ENCODE results near the gene ADAMTS8.

Gene ADAMTS8

GRCh38 chr11:130436171-130436570 lies 7.8 kb upstream of the ADAMTS8 start:
- no peak for DNase-seq

- DNase-seq, result no peak
Observed at GRCh38 chr11:130435671-130436070, 7.3 kb upstream of the ADAMTS8 start.

GRCh38 chr11:130434521-130435223 lies 6.3 kb upstream of the ADAMTS8 start:
- DNase-seq, result peak; percentile 88

GRCh38 chr11:130433357-130433756 lies 4.9 kb upstream of the ADAMTS8 start:
- DNase-seq, result no peak

DNA sequence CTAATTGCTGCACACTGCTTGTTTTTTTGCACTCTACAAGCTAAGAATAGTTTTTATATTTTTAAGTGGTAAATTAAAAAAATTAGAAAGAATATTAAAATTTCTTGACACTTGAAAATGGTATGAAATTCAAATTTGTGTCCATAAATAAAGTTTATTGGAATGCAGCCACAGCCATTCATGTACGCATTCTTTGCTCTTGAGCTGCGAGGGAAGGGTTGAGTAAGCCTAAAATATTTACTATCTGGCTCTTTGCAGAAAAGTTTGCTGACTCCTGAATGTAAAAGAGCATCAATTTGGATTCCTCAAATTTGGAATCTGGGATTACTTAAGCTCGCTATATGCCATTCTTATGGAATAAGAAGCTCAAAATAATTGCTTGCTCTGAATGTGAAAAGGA lies 3.4 kb upstream of the ADAMTS8 start:
- DNase-seq, result no peak

- DNase-seq, result peak; percentile 79
Observed at GRCh38 chr11:130431331-130431773, 2.9 kb upstream of the ADAMTS8 start.

DNA sequence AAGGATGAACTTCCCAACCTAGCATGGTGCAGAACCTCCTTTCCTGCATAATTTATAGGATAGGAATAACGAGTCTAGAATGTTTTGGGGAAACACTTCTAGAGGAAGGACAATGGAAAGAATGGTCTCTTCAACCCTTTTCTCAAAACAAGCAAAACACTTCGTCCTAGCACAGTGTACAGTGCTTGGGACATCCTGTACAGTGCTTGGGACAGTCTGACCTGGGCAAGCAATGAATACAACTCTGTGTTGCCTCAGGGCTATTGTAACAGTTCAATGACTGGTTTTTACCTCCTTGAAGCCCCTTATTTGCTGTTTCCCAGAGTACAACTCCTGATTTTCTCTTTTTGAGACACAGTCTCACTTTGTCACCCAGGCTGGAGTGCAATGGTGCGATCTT lies 1.6 kb upstream of the ADAMTS8 start:
- DNase-seq, result no peak

DNA sequence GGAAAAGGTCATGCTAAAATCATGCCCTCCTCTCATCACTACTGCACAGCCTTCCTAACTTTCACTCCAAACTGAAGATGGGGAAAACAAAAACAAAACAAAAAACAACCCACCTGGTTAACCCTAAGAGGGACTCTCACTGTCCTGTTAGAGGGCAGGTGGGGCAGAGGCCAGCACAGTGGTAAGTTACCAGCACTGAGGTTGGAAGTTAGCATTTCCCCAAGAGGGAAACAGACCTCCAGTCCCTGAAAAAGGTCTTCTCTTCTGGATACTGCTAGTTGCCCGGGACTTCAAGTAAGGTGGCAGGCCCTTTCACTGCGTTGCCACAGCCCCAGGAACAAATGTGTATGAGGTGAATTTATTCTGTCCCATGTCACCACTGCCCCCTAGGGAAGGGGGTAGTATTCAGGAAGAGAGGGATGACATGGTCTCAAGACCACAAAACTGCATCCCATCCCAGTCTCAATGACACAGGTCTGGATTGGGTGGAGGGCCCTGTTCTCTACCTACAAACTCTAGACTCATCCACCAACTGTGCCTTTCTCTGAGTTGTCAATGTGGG lies 792 bp upstream of the ADAMTS8 start:
- no peak for DNase-seq

DNA sequence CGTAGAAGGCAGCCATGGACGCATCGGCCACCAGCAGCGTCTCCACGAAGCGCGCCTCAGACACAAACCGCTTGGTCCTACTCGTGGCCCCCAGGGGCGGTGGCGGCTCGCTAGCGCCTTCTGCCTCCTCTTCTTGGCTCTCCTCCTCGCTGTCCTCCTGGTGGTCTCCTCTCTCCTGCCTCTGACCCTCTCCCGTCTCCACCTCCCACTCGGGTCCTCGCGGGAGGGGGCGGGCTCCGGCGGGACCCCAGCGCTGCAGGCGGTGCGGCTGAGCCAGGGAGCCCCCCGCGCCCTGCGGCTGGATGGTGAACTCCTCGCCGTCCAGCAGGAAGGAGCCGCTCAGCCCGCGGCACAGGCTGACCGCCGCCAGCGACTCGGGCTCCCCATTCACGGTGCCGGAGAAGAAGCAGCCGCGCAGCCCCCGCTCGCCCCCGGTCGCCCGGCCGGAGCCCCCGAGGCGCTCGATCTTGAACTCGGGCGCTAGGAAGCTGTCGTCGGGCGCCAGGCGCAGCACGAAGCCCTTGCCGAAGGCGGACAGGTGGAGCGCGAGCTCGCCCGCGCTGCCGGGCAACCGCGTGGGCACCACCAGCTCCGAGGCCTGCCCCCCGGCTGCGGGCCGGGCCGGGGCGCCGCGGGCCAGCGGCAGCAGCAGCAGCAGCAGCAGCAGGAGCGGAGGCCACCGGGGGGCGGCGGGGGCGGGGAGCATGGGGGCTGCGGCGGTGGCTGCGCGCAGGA lies 661 bp downstream of the ADAMTS8 start:
- peak; percentile 56 for DNase-seq

DNA sequence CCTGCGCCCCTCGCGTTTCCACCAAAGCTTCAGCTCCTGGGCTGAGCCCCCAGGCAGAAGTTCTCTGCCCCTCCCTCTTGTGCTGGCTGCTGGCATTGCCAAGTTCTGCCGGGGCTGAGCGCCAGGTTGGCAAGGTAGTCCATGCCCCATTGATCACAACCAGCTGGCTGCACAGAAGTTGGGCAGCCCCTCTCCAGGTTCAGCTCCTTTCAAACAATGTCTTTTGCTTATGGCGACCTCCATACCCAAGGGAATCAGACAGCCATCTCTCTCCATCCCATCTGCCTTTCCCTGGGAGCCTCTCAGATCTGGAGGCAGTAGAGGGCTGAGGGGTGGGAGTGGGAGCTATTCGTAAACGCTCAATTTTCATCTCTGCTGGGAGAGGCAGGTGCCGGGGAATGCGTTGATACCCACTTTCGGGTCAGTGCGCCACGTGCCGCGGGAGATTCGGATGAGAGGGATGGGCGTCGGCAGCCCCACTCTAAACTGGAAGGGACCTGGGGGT lies 1.5 kb downstream of the ADAMTS8 start:
- DNase-seq, result no peak

DNA sequence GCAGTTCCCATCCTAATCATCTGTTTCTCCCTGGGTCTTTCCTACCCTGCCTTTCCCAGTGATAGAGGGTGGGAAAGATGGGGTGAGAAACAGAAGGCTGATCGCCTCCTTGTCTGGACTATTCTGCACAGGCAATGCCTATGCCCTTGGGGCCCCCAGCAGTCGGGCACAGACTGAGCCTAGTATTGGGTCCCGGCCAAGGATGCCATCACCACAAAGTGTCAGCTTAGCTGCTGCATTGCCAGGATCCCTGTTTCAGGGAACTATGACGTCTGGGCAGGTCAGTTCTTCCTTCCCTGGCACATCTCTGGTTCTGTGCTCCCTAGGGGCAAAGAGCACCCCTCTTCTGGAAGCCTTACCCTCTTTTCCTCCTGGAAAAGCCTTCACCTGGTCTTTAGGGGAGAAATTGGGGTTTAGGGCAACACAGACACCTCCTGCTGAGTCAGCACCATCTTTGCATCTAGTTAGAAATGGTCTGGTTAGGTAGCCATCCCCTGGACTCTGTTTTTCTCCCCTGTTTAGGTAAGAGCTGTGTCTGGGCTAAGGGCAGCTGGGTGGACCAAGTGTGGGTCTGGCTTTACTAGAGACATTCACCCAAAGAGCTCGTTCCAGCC lies 2.1 kb downstream of the ADAMTS8 start:
- DNase-seq, result no peak

DNA sequence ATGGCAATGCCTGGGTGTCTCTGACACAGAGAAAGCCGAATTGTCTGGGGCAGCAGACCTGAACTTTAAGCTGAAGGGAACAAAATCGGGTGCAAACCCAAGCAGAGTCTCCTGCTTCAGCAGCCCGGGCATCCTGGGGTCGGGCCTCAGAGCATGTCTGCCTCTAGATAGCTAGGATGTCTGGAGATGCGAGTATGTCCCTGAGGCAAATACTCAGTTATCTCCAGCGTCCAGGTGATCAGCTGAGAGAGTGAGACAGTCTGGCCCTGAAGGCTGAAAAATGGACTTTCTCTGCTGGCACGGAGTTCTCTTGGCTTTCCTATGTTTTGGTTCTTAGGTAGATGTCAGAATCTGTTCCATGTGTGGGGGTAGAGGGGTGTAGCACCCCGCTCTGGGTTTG lies 3.3 kb downstream of the ADAMTS8 start:
- no peak for DNase-seq

DNA sequence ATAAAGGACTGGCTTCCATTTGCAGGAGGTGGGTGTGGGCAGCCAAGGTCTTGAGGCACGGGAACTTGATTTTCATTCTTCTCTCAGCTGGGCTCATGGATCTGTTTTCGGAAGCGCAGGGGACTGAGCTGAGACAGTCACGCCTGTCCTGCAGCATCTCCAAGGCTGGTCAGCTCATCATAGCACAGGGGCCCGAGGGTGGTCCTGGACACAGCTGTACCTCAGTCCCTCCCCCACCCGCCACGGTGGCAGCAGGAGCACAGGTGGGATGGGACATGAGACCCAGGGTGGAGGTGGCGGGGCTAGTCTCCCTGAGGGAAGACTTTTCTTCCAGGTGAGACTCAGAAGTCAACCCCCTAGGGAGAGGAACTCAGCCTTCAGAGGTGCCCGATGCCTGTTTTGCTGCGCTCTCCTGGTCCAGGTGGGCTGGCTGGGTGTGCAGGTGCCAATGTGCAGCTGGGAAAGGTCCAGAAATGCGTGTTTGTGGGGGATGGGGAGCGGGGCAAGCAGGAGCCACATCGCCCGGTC lies 3.7 kb downstream of the ADAMTS8 start:
- no peak for DNase-seq

- no peak for DNase-seq
Observed at GRCh38 chr11:130423541-130424142, 4.8 kb downstream of the ADAMTS8 start.

DNA sequence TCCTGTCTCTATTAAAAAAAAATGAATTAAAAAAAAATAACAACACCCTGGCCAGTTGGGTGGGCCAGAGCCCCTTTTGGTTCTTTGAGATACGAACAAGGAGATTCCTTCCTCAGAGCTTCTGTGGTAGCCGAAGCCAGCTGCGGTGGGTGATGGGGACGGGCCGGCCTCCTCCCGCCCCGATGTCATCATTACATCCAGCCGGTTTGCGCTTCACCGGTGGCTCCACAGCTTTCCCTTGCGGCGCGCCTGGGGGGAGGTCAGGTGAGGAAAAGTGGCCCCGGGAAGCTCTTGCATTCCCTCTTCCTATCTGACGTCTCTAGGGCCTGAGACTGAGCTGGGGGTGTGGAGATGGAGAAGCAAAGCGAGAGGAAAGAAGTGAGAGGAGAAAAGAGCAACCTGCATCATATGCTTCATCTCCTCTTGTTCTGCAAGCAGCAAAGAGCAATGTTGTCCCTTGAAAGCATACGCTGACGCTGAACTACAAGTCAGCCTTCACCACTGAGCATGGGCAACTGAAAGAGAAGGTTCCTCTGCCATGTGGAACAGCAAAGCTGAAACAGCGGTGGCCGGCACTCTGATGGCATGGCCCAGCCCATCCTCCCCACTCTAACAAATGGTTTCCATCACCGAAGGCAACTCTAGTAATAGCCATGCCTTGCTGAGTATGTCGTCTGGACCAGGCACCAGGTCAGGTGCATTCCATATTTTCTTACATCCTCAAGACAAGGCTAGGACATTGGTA lies 6.0 kb downstream of the ADAMTS8 start:
- DNase-seq, result no peak

DNA sequence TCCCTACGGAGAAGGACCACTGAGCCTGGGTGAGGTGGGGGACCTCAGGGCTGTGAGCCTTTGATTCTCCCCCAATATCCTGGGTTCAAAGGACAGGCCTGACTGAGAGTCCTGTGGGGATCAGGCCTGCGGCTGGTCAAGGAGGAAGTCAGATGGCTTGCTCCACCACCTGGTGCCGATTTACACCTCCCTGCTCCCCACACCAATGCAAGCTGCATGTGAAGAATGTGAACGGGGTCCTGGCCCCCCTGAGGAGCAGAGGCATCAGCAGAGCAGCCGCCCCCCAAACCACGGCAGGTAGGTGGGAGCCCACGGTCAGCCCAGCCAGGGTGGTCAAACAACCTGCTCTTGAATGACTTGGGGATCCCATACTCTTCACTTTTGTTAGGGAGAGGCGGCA lies 6.7 kb downstream of the ADAMTS8 start:
- no peak for DNase-seq

DNA sequence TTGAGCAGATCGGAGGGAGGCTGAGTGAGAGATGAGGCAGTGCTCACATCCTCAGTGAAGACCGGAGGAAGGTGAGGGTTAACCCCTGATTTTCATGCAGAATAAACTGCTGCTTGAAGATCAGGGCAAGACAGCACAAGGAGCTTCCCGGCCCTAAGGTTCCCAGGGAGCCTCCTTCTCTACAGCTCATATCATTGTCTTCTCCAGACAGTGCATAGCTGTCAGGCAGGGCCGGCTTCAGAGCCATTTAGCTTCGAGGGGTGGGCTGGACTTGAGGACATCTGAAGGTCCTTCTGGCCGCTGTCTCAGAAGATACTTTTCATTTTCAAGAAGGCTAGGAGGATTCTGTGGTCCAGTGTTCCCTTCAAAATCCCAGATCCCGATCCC lies 7.2 kb downstream of the ADAMTS8 start:
- no peak for DNase-seq

GRCh38 chr11:130420478-130421198 lies 7.8 kb downstream of the ADAMTS8 start:
- no peak for DNase-seq

DNA sequence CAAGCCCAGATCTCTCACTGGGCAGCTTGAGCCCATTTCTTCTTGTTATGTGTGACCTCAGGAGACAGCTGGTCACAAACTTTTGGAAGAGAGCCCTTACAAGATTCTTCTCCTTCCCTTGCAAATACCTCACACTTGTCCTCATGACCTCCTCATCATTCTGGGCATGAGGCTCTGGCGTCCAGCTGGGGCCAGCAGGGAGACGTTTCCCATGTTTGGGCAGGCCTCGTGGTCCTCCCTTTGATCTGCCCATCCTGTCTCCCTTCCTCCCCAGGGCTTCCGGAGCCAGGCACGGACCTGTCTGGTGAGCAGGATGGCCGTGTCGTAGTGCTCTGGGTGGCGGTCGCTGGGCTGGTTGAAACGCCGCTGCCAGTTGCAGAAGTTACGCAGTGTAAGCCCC lies 9.7 kb downstream of the ADAMTS8 start:
- DNase-seq, result no peak

- no peak for DNase-seq
Observed at GRCh38 chr11:130418210-130418609, 10.2 kb downstream of the ADAMTS8 start.

GRCh38 chr11:130416906-130417305 lies 11.5 kb downstream of the ADAMTS8 start:
- no peak for DNase-seq

GRCh38 chr11:130416530-130416882 lies 11.9 kb downstream of the ADAMTS8 start:
- no peak for DNase-seq
